Calu3 (cell line): Measurements from ENCODE around the gene GRIN3A. TPM values are rescaled to one million over a fixed set of nuclear protein-coding genes. Genes with fewer than 3 reads are reported as not detected.
"Not testable (repeated sequence)": the region's sequence is repeated elsewhere in the genome, so short reads cannot be mapped to it uniquely, and the experiment has no call there.

Source experiments
- BruUV-seq: library from RNA; stranded (reverse); fragments of 400-500 nt; replicated peaks from 2 replicates; lab custom pipeline; 2021; lab: Mats Ljungman, UMichigan
- CTCF ChIA-PET: fragments of 300-600 bp; sonication (Branson Sonifier 250); formaldehyde crosslinking; loops from one replicate; lab custom pipeline; 2022; ENCODE audit warnings: antibody characterized with exemption; lab: Charles Lee
- DNase-seq: peaks from one replicate; pipeline ENCODE4 v3.0.0; 2022
- H3K27ac Mint-ChIP-seq: one replicate; pipeline ENCODE4 v1.8.0; 2022; ENCODE audit warnings: mixed read lengths; ENCODE audit not compliant: unreplicated experiment
- H3K27me3 Mint-ChIP-seq: one replicate; pipeline ENCODE4 v1.8.0; 2022; ENCODE audit warnings: mixed read lengths; ENCODE audit not compliant: unreplicated experiment
- H3K36me3 Mint-ChIP-seq: one replicate; pipeline ENCODE4 v1.8.0; 2022; ENCODE audit warnings: mild to moderate bottlenecking, moderate library complexity, mixed read lengths; ENCODE audit not compliant: insufficient read depth, unreplicated experiment
- H3K4me1 Mint-ChIP-seq: one replicate; pipeline ENCODE4 v1.8.0; 2022; ENCODE audit warnings: mild to moderate bottlenecking, low read depth, mixed read lengths; ENCODE audit not compliant: unreplicated experiment
- H3K4me3 Mint-ChIP-seq: one replicate; pipeline ENCODE4 v1.8.0; 2022; ENCODE audit warnings: mild to moderate bottlenecking, low read depth, moderate library complexity, mixed read lengths; ENCODE audit not compliant: unreplicated experiment
- H3K9me3 Mint-ChIP-seq: one replicate; pipeline ENCODE4 v1.8.0; 2022; ENCODE audit warnings: low read depth, mixed read lengths; ENCODE audit not compliant: unreplicated experiment
- intact Hi-C: fragments of 100-400 bp; cut with micrococcal nuclease; formaldehyde crosslinking; loops from one replicate; pipeline ENCODE4 v1.10.0; 2022; ENCODE audit not compliant: unreplicated experiment
- total RNA-seq: library from RNA; stranded (reverse); gene quantifications from 2 replicates; pipeline ENCODE4 v1.2.3, GENCODE V29; 2022
- TF ChIP-seq, protein P1 (sequence below): fragments of 200-600 bp; IDR thresholded peaks from one replicate; pipeline ENCODE4 v1.8.0; 2022; ENCODE audit warnings: antibody characterized with exemption; ENCODE audit not compliant: unreplicated experiment

GRIN3A gene
- total RNA-seq, 1 experiment from 2014 or later, result not detected

DNA sequence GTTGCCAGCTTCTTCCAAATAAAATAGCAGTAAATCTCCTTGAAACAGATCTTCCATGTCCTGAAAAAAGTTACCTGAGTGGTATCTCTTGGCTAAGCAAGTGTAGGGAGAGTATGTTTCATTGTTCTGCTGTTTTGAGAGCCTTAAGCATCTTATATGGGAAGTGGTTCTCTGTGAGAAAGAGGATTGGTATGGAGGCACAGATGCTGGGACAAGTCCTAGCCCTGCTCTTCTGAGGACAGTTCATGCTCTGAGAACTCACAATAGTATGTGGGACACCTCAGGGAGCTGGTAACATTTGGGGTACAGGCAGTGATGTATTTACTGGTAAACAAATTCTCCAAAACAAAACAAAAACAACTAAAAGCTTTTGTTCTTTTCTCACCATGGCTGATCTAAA lies 145.7 kb downstream of the GRIN3A start:
- CTCF ChIA-PET, result no interaction called here
- Mint-ChIP-seq H3K36me3 (no peaks in the 10 kb centered on the region), H3K9me3 (no peaks in the 10 kb centered on the region), H3K4me1 (peaks cover 5% of the 10 kb centered on the region), H3K27me3 (no peaks in the 10 kb centered on the region), H3K4me3 (no peak overlapping the region), H3K27ac (no peak overlapping the region)
- DNase-seq, result no peak
- intact Hi-C loops, result no loop called here
- TF ChIP-seq, protein P1, sequence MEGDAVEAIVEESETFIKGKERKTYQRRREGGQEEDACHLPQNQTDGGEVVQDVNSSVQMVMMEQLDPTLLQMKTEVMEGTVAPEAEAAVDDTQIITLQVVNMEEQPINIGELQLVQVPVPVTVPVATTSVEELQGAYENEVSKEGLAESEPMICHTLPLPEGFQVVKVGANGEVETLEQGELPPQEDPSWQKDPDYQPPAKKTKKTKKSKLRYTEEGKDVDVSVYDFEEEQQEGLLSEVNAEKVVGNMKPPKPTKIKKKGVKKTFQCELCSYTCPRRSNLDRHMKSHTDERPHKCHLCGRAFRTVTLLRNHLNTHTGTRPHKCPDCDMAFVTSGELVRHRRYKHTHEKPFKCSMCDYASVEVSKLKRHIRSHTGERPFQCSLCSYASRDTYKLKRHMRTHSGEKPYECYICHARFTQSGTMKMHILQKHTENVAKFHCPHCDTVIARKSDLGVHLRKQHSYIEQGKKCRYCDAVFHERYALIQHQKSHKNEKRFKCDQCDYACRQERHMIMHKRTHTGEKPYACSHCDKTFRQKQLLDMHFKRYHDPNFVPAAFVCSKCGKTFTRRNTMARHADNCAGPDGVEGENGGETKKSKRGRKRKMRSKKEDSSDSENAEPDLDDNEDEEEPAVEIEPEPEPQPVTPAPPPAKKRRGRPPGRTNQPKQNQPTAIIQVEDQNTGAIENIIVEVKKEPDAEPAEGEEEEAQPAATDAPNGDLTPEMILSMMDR, result no peak
- BruUV-seq, result no TSS peak

DNA sequence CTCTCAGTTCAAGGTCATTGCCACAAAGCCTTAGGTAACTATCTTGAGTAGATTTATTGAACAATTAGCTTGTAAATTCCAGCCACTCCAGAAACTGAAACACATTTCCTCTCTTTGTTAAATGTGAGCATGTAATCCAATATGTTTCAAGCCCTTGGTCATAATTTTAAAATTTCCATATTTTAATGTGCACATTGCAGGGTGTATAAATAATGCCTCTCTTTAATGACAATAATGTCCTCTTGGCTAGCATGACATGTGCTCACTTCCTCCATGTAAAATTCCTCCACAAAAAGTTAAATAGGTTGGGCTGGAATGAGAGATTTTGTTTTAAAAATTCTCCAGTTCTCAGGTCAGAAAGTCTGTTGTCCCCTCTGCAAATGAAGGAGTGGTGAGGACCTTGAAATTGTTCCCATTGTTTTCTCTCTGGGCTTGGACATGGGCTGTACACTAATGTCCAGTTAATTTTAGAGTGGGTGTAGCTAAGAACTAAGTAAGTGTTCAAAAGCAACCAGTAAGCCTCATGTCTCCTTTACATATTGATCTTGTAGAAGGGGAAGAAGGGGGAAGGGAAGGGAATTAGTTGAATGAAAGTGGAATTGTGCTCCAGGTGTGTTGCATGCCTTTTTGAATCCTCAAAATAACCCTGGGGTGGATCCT lies 146.5 kb downstream of the GRIN3A start:
- H3K4me1 Mint-ChIP-seq, result peaks cover 9% of the 10 kb centered on the region
- intact Hi-C loops, result no loop called here
- BruUV-seq, result no TSS peak
- CTCF ChIA-PET, result no interaction called here
- H3K27ac Mint-ChIP-seq, result no peak overlapping the region
- TF ChIP-seq, protein P1, result no peak
- no peak for DNase-seq
- no peak overlapping the region for H3K4me3 Mint-ChIP-seq
- H3K9me3 Mint-ChIP-seq, result no peaks in the 10 kb centered on the region
- no peaks in the 10 kb centered on the region for H3K27me3 Mint-ChIP-seq
- no peaks in the 10 kb centered on the region for H3K36me3 Mint-ChIP-seq

DNA sequence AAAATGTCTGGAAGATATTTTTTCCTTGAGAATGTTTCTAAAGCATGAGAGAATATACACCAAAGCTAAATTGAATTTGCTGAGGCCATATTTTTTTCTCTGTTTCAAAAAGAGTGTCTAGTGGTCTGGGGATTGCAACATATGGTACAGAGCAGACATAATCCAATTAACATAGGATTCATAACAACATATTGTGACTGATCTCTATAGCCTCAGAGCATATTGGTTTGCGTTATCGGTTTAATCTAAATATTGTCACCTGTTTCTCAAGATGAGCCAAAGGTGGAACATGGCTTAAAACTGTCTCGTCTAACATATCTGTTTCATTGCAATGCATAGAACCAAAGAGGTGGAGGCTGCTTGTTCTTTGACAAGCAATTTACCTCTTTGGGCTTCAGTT lies 147.5 kb downstream of the GRIN3A start:
- no peaks in the 10 kb centered on the region for H3K27me3 Mint-ChIP-seq
- H3K36me3 Mint-ChIP-seq, result no peaks in the 10 kb centered on the region
- intact Hi-C loops, result no loop called here
- no peak for DNase-seq
- no peaks in the 10 kb centered on the region for H3K9me3 Mint-ChIP-seq
- no peak overlapping the region for H3K27ac Mint-ChIP-seq
- H3K4me1 Mint-ChIP-seq, result peaks cover 9% of the 10 kb centered on the region
- TF ChIP-seq, protein P1, result no peak
- CTCF ChIA-PET, result no interaction called here
- no TSS peak for BruUV-seq
- H3K4me3 Mint-ChIP-seq, result no peak overlapping the region

DNA sequence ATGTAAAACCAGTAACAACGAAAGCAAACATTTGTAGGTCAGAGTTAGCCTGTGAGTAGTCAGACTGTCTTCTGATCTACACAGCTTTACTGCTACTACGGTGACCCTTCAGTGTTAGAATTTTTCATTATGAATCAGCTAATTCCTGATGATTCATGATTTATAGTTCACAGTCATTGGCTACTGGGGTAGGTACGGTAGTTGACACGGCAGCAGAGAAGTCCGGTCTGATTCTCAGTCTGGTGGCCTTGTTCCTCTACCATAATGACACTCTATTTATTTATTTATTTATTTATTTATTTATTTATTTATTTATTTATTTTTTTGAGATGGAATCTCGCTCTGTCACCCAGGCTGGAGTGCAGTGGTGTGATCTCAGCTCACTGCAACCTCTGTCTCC lies 148.4 kb downstream of the GRIN3A start:
- H3K9me3 Mint-ChIP-seq, H3K4me3 Mint-ChIP-seq, H3K36me3 Mint-ChIP-seq, H3K27me3 Mint-ChIP-seq, BruUV-seq, intact Hi-C loops, H3K27ac Mint-ChIP-seq, H3K4me1 Mint-ChIP-seq: not testable (repeated sequence)
- CTCF ChIA-PET, result interaction anchor here (1.0 kb wide), 1 partner anchor 131 kb away, joined by 3 read pairs; no protein-coding TSS in a partner anchor
- peak; percentile 21 for DNase-seq

DNA sequence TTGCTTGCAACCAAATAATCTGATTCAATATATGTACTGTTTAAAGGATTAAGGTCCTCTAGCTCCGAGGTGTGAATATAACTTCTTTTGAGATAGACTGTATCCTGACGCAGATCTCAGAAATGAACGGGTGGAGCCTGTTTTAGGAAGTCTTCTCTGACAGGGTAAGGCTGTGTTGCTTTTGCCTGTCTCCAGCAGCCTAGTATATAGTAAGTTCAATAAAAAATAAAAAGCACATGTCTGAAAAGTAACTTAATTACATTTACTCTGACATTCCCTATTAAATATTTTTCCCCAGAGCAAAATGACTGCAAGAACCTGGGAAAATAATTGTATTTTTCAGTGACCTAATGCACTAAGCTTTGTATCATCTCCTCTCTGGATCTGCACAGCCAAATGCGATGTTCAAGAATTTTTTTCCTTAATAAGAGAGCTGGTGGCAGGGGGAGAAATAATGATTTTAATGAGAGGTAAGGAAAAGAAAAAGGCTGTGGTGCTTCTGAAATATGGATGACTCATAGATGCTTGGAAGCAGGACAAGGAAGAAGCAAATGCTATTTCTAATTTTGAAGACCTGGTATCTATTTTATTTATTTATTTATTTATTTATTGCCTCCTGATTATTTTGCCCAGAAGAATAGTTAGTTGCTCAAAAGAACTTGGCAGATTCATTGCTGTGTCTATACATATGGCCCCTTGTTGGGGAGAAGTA lies 151.0 kb downstream of the GRIN3A start:
- Mint-ChIP-seq H3K27me3 (no peaks in the 10 kb centered on the region), H3K36me3 (no peaks in the 10 kb centered on the region), H3K4me1 (peaks cover 9% of the 10 kb centered on the region), H3K27ac (no peak overlapping the region), H3K9me3 (no peaks in the 10 kb centered on the region), H3K4me3 (no peak overlapping the region)
- TF ChIP-seq, protein P1, result no peak
- intact Hi-C loops, result no loop called here
- CTCF ChIA-PET, result no interaction called here
- no peak for DNase-seq
- no TSS peak for BruUV-seq
